HL-60 (cell line): Measurements from ENCODE around the gene TAF11L5.
A peak's percentile ranks its signal among the peaks of the same experiment; 100 is the strongest.
"Not testable (repeated sequence)": the region's sequence is repeated elsewhere in the genome, so short reads cannot be mapped to it uniquely, and the experiment has no call there.

ENCODE experiments used
- DNase-seq, 2 experiments: peaks; one replicate each; pipeline ENCODE4 v3.0.0-alpha.2; 2010 to 2020; ENCODE audit warnings: low read depth in 1 of 2, low spot score in 1 of 2
- H3K27ac ChIP-seq: fragments of 250-450 bp; sonication (Bioruptor Pico); replicated peaks from 2 replicates; pipeline ENCODE4 v1.5.1; 2020; ENCODE audit warnings: mild to moderate bottlenecking, moderate library complexity
- H3K27me3 ChIP-seq: fragments of 250-450 bp; sonication (Bioruptor Pico); 2 replicates; pipeline ENCODE4 v1.5.1; 2021; ENCODE audit warnings: mild to moderate bottlenecking, moderate library complexity; ENCODE audit not compliant: insufficient read depth, poor library complexity, severe bottlenecking
- H3K4me3 ChIP-seq: replicated peaks from 2 replicates; pipeline ENCODE4 v1.5.1; 2011; ENCODE audit warnings: mild to moderate bottlenecking, control low read depth, low read length; ENCODE audit not compliant: insufficient read depth
- CTCF ChIP-seq: IDR thresholded peaks from one replicate; pipeline ENCODE4 v1.5.1; 2011; ENCODE audit warnings: low read length, control low read depth, inconsistent platforms; ENCODE audit not compliant: insufficient read depth
- GABPA ChIP-seq: IDR thresholded peaks from 2 replicates; pipeline ENCODE4 v1.6.1; 2012; ENCODE audit warnings: low read depth
- POLR2AphosphoS5 ChIP-seq: IDR thresholded peaks from 2 replicates; pipeline ENCODE4 v1.6.1; 2012; ENCODE audit warnings: low read depth
- REST ChIP-seq: IDR thresholded peaks from 2 replicates; pipeline ENCODE4 v1.6.1; 2012; ENCODE audit warnings: low read depth; ENCODE audit not compliant: insufficient replicate concordance
- SPI1 ChIP-seq: IDR thresholded peaks from 2 replicates; pipeline ENCODE4 v1.6.1; 2012; ENCODE audit warnings: low read depth, mild to moderate bottlenecking, borderline replicate concordance

Gene TAF11L5

DNA sequence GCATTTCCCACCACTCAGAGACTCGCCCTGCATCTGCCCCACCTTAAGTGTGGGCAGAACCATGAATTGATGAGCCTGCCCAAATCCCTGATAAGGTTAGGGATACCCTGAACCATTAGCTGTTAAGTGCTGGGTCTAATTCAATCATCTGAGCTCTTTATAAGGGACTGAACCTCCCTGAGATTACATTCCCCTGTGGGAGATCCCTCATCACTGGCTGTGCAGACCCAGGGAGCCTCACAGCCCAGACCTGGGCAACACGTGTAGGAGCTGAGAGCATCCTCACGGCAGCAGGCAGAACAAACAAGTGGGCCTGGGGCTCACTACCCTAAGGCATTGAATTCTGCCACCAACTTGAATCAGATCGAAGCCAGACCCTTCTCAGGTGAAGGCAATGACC is 27.6 kb upstream of the TAF11L5 start:
- TF ChIP-seq SPI1 = no peak
- DNase-seq = no peak

GRCh38 chr5:17497931-17498330 is 27.1 kb upstream of the TAF11L5 start, which contains the start of gene TAF11L2:
TAF11L2 (plus strand) TSS chr5:17498231.
- not testable (repeated sequence) for H3K4me3 ChIP-seq, DNase-seq, H3K27ac ChIP-seq, H3K27me3 ChIP-seq

More for the DNA sequence above, 27.6 kb upstream of the TAF11L5 start:
- Histone ChIP-seq H3K27ac (no peak overlapping the region), H3K4me3 (no peak overlapping the region), H3K27me3 (no peaks in the 10 kb centered on the region)

DNA sequence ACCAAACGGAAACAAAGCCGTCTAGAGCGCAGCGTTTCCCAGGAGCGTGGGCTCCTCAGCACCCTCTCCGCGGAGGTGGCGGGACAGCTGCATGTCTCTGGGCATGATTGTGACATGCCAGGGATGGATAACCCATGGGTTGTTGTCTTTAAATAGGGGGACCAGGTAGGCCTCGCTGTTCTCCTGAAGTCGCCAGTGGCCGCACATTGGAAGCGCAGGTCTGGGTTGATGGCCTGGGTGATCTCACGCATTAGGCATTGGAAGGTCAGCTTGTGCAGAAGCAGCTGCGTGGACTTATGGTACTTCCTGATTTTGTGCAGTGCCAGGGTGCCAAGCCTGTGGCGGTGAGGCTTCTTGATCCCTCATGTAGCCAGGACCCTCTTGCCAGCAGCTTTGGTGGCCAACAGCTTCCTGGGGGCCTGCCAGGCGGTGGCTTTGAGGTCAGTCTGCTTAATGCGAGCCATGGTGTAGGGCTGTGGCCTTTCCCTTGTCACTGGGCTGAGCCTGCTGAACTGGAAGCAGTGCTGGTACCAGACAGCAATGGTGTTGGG is 13.2 kb upstream of the TAF11L5 start:
- Histone ChIP-seq H3K4me3 (no peak overlapping the region), H3K27me3 (no peaks in the 10 kb centered on the region), H3K27ac (no peak overlapping the region)
- DNase-seq = no peak
- TF ChIP-seq REST (no peak), SPI1 (no peak), GABPA (no peak), CTCF (no peak), POLR2AphosphoS5 (no peak)

DNA sequence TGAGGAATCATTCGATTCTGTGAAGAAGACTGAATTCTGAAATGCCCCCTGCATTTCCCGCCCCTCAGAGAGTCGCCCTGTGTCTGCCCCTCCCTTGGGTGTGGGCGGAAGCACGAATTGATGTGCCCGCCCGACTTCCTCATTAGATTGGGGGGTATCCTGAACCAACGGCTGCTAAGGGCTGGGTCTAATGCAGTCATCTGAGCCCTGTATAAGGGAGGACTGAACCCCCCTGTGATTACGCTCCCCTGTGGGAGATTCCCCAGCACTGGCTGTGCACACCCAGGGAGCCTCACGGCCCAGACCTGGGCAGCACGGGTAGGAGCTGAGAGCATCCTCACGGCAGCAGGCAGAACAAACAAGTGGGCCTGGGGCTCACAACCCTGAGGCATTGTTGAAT is 7.5 kb upstream of the TAF11L5 start:
- H3K27me3 ChIP-seq, DNase-seq, H3K4me3 ChIP-seq, H3K27ac ChIP-seq: not testable (repeated sequence)

- H3K4me3 ChIP-seq, H3K27me3 ChIP-seq, DNase-seq, H3K27ac ChIP-seq: not testable (repeated sequence)
Observed at GRCh38 chr5:17518067-17518466, 7.0 kb upstream of the TAF11L5 start, which contains the start of gene TAF11L3. TAF11L3 (plus strand) TSS chr5:17518367.

DNA sequence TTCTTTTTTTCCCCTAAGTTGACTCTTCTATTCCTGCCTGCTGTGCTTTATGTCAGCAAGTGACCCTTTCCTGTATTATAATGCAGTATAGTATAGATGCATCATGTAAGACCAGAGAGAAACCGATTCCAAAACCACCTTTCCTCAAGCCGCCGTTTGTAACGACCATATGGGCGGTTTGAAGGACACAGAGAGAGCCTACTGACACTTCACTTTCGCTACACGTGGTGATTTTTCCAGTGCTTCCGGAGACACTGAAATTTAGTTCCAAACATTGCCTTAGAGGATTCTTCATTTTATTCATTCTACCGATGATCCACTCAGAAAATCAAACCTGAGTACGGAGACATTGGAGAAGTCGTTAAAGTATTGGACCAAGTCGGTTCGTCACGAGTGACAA is 5.5 kb upstream of the TAF11L5 start:
- DNase-seq, H3K27me3 ChIP-seq, H3K27ac ChIP-seq, H3K4me3 ChIP-seq: not testable (repeated sequence)

- DNase-seq, H3K4me3 ChIP-seq, H3K27me3 ChIP-seq, H3K27ac ChIP-seq: not testable (repeated sequence)
Observed at GRCh38 chr5:17521501-17521900, 3.5 kb upstream of the TAF11L5 start, which contains the start of gene TAF11L4. TAF11L4 (plus strand) TSS chr5:17521801.

DNA sequence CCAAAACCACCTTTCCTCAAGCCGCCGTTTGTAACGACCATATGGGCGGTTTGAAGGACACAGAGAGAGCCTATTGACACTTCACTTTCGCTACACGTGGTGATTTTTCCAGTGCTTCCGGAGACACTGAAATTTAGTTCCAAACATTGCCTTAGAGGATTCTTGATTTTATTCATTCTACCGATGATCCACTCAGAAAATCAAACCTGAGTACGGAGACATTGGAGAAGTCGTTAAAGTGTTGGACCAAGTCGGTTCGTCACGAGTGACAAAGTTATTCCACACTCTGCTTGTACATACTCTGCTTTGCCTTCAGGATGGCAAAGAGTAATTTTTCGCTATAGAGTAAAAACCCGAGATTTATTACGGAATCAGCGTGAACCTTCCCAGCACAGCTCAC is 1.5 kb downstream of the TAF11L5 start:
- not testable (repeated sequence) for H3K4me3 ChIP-seq, H3K27me3 ChIP-seq, H3K27ac ChIP-seq
- peak in 1 of 2 experiments; percentile 34 for DNase-seq

DNA sequence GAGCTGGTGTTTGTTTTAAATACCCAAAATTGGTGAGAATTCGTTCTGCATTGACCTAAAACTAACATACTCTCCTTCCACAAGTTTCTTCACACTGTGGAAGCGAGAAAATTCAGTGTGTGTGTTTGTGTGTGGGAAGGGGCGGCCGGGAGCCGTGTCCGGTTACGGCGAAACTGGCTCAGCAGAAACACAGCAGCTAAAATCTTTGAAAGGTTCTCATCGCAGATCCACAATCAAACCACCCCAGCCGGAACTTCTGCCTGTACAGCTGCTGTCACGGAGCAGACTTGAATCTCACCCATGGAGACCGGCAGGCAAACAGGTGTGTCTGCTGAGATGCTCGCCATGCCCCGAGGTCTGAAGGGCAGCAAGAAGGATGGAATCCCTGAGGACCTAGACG is 3.3 kb downstream of the TAF11L5 start, which contains the start of gene TAF11L6:
Gene TAF11L6, plus strand, starts transcription at position 301 of the 400 bp plus-strand sequence.
- not testable (repeated sequence) for H3K27ac ChIP-seq, H3K27me3 ChIP-seq, DNase-seq, H3K4me3 ChIP-seq
